ELR (cell line): ENCODE results near the gene PFDN4.
"Not testable (repeated sequence)": the region's sequence is repeated elsewhere in the genome, so short reads cannot be mapped to it uniquely, and the experiment has no call there.

Experiments
- DNase-seq: peaks from one replicate; pipeline ENCODE4 v3.0.0-alpha.2; 2015; ENCODE audit warnings: low read depth

Gene PFDN4

DNA sequence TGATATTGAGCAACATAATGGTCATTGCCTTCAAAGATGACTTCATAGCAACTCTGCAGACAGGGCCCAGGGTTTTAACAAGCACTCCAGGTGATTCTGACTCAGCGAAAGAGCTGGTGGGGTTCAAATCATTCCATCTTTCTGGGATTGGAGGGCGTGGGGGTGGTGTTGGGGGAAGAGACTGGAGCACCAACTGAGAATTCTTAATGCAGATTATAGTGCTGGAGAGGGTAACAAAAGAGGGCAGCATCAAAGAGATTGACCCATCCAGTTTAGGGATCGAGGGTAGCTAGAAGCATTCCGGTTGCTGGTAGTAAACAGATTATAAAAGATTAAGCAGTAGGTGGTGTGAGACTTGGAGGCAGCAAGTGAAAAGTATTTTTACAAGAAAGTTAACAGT, 15.9 kb downstream of the PFDN4 start:
- DNase-seq, result no peak

- DNase-seq, result not testable (repeated sequence)
Observed at GRCh38 chr20:54224642-54225041, 16.8 kb downstream of the PFDN4 start.

DNA sequence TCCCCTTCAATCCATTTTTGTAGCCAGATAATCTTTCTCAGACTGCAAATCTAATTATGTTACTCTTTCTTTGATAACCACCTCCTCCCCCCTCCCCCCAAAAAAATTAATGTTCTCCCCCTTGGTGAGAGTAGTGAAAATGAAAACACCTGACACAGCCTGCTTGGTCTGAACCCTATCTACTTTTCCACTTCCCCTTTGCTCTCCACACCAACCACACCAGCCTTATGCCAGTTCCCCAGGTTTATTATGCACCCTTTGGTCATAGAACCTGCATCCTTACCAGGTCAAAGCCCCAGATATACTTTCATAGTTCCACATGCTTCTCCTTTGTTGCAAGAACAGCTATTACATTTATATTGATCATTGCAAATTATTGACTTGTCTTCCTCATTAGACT, 19.4 kb downstream of the PFDN4 start:
- no peak for DNase-seq

- no peak for DNase-seq
Observed at GRCh38 chr20:54227751-54228150, 19.9 kb downstream of the PFDN4 start.

GRCh38 chr20:54228841-54229240, 21.0 kb downstream of the PFDN4 start:
- peak; percentile 9 for DNase-seq

GRCh38 chr20:54229566-54230160, 21.8 kb downstream of the PFDN4 start:
- DNase-seq, result no peak

- no peak for DNase-seq
Observed at GRCh38 chr20:54231036-54231435, 23.1 kb downstream of the PFDN4 start.

DNA sequence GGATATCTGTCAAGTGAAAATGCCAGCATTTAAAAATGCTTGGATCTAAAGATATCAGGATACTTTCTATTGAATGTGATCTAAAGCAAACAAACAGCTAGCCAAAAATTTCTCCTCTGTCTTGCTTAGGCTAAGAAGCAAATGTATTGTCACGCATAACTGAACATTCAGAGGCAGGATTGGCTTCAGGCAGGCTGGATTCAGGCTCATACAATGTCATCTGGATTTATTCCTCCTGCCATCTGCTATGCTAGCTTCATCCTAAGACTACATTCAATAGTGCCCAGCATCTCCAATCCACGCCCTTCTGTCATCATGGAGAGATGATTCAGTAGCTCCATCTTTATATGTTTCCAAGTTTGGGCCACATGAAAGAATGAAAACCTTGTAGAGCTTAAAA, 27.1 kb downstream of the PFDN4 start:
- DNase-seq, result no peak

GRCh38 chr20:54237116-54237943, 29.4 kb downstream of the PFDN4 start:
- DNase-seq, result no peak

DNA sequence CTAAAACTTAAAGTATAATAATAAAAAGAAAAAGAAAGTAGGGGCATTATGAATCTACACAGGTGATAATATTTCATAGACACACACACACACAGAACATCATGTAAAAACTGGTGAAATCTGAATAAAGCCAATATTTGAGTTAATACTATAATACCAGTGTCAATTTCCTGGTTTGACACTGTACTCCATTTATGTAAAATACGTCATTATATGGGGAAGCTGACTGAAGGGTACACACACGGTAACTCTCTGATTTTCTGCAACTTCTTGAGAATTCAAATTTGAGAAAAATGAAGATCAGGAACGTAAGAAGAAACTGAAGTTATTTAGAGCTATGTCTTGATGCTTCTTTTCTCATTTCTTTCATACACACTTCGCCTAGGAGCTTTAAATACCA, 36.2 kb downstream of the PFDN4 start:
- no peak for DNase-seq

DNA sequence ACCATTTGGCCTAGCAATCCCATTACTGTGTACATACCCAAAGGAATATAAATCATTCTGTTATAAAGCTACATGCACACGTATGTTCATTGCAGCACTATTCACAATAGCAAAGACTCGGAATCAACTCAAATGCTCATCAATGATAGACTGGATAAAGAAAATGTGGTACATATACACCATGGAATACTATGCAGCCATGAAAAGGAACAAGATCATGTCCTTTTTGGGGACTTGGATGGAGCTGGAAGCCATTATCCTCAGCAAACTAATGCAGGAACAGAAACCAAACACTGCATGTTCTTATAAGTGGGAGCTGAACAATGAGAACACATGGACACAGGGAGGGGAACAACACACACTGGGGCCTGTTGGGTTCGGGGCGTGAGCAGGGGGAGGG, 40.8 kb downstream of the PFDN4 start:
- not testable (repeated sequence) for DNase-seq

DNA sequence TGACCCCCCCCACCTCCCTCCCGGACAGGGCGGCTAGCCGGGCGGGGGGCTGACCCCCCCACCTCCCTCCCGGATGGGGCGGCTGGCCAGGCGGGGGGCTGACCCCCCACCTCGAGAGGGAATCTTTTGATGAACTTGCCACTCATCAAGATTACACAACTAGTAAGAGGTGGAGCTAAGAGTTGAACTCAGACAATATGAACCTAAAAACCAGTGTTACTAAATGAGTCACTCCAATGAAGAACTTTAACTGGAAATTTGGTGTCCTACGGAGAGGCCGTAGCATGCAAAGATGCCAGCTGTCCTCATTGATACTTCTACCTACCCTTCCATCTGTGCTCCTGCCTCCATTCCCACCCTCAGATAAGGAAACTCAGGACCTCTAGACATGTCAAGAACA, 42.8 kb downstream of the PFDN4 start:
- no peak for DNase-seq

GRCh38 chr20:54251096-54251495, 43.2 kb downstream of the PFDN4 start:
- DNase-seq, result no peak

- no peak for DNase-seq
Observed at GRCh38 chr20:54254596-54254995, 46.7 kb downstream of the PFDN4 start.

DNA sequence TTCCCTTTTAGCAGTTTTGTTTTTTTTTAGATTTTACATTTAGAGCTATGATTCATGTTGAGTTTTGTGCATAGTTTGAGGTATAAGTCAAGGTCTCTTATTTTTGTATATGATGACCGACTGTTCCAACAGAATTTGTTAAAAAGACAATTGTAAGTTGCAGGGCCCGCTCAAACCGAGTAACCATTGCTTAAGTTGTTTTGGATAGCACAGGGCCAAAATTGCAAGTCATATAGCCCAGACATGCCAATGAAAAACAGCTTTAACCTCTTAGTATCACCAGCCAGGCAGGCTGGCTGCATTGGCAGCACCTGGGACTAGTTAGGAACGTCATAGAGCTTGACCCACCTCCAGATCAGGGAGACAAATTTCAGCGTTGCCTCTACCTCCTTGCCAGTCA, 47.3 kb downstream of the PFDN4 start:
- DNase-seq, result no peak

- no peak for DNase-seq
Observed at GRCh38 chr20:54256202-54256601, 48.3 kb downstream of the PFDN4 start.

DNA sequence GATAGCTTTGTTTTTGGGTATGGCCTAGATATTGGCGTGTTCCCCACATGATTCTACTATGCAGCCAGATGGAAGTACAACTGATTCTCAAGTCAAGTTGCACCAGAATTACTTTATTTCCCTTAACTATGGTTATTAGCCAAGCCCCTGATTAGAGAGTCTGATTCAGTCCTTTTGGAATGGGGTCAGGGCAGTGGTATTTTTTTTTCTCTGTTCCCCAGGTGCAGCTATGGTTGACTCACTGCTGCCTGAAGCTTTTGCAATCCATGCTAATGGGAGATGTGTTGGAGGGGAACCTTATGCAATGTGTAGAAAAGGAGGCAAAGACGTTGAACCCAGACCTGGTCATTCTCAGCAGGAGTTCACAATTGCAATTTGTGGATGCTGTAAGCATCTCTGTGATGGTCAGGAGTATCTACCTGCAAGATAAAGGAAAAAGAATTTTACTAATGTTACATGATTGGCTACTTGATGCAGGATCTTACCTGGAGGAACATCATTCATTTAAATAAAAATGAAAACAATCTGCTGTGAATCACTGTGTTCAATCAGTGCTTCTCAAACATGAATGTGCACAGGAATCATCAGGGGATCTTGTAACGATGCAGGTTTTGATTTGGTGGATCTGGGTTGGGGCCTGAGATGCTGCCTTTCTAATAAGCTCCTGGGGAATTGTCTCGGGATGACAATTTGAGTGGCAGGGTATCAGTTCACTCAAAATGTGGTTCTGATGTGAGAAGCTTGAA, 49.4 kb downstream of the PFDN4 start:
- DNase-seq, result peak; percentile 2

DNA sequence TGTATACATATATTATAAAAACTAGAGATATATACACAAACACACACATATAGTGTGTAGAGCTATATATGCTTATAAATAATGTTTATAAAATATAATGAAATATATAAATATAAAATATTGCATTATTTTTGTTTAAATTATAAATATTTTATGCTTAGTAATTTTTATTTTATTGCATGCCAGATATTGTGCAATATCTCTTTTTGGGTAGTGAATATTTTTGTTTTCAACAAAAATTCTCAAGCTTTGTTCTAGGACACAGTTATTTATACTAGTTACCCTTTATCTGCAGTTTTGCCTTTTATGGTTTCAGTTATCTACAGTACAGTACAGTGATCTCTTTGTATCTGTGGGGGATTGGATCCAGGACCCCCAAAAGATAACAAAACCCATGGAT, 52.2 kb downstream of the PFDN4 start:
- DNase-seq, result no peak

- no peak for DNase-seq
Observed at GRCh38 chr20:54262671-54263070, 54.8 kb downstream of the PFDN4 start.

GRCh38 chr20:54263116-54263690, 55.3 kb downstream of the PFDN4 start:
- no peak for DNase-seq

DNA sequence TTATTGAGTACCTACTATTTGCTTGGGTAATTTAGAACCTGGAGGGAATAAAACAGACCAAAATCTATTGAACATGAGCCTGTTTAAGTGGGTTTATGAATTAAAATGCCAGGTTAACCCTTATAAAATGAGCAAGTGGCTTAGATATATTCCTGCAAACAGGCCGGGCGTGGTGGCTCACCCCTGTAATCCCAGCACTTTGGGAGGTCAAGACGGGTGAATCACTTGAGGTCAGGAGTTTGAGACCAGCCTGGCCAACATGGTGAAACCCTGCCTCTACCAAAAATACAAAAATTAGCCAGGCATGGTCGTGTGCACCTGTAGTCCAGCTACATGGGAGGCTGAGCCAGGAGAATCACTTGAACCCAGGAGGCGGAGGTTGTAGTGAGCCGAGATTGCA, 57.9 kb downstream of the PFDN4 start:
- DNase-seq, result not testable (repeated sequence)

DNA sequence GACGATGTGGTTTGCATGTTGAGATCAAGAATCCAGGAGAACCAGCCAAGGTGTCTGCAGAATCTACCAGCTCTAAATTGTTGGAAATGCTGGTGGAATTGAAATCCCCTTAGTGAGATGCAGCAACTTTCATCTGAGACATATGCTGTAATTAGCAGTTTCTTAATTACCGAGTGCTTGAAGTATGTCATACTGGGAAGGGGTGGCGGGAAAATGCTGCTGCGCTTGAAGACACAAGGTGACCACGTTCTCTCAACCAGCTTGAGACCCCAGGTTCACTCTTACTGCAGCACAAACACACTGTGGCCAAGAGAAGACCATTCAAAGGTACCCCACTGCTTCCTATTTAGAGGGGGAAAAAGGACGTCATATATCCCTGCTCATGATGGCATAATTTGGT, 59.0 kb downstream of the PFDN4 start:
- no peak for DNase-seq
